ENCODE measurements around the gene QARS1.

- TF ChIP-seq CTCF (IDR thresholded peaks at IDR 0.05; ENCODE audit: low read length), result no peak
- TF ChIP-seq EZH2 (IDR thresholded peaks at IDR 0.05; ENCODE audit: borderline replicate concordance, low read length), result no peak
Observed at GRCh38 chr3:49133226-49133951, 28.8 kb upstream of the QARS1 start.
